TTC549 (cell line): ENCODE measurements around the gene ACAD8.
"Not testable (repeated sequence)": the region's sequence is repeated elsewhere in the genome, so short reads cannot be mapped to it uniquely, and the experiment has no call there.

Experiments used
- FAIRE-seq: peaks from 2 replicates; lab custom pipeline; 2012; peaks lifted over from hg19 to GRCh38; lab: Jason Lieb, UNC

ACAD8 gene

DNA sequence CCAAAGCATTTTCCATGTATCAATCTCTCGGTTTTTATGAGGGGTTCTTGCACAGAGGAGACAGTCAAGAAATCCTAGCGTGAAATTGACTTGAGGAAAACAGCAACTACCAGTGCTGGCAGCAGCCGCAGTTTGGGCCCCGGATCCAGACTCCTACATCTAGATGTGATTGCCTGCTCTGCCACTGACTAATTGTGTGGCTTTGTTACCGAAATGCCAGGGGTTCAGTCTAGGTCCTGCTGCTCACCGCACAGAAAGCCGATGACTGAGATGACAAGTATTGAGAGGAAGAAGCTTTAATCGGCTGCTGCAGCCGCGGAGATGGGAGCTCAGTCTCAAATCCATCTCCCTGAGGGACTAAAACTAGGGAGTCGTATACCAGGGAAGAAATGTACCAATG is 14.6 kb downstream of the ACAD8 start:
- FAIRE-seq: no peak

DNA sequence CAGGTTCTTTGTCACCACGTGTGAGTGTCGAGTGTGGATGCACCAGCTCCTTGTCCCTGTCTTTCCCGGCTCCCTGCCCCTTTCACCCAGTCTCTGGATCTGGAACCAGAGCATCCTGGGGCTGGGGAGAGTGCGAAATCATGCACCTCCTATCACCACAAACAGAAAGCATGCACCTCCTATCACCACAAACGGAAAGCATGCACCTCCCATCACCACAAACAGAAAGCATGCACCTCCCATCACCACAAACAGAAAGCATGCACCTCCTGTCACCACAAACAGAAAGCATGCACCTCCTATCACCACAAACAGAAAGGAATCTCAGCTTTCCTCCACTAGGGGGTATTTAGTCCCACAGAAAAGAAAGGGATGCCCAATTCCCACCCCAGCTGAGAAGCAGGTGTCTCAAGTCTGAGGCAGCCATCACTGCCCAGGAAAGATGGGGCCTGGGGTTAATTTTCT is 16.9 kb downstream of the ACAD8 start:
- no peak for FAIRE-seq

DNA sequence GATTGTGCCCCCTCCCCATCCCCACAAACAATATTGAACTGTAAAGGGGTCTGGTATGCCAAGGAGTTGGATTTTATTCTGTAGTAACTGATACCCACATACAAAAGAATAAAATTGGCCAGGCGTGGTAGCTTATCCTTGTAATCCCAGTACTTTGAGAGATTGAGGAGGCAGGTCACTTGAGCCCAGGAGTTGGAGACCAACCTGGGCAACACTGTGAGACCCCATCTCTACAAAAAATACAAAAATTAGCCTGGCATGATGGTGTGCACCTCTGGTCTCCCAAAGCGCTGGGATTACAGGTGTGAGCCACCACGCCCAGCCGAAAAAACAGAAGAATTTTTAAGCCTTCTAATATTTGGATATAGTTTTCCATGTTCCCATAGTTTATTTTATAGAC is 18.6 kb downstream of the ACAD8 start:
- FAIRE-seq: no peak

DNA sequence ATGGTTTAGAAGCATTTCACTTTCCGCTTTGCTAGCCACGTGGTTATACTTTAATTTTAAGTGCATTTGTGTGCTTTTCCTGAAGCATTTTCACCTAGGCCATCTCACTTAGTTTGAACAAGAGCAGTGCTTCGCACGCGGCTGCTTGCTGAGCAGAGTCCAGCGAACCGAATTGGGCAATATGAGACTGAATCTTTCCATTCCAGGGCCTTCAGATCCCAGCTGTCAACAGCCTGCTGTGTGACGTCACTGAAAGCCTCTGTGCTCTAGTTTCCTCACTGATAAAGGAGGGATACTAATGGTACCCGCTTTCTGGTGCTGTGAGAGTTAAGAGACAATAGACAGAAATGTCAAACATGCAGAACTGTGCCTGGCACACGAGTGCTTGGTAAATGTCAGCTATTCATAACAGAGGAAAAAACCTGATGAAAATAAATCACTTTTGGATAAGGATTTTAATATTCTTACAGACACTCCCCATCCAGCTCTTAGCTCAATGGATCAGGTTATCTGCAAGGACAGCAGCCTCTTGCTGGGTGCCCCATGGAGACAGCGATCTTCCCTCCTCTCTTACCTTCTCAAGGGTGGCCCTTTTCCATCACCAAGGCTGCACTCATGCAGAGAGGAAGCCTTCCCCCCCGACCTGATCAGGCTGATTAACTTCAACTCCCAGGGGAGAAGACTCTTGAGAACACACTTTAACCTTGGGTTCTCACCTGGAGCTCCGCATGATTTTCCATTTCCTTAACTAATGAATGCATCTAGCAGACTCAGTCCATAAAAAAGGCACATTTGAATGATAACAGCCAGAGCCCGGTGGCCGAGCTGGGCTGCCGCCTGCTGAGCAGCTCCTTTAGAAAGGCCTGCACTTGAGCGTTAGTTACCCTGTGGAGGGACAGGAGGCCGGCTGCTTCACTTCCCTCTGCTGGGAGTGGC is 19.3 kb downstream of the ACAD8 start:
- FAIRE-seq: no peak

DNA sequence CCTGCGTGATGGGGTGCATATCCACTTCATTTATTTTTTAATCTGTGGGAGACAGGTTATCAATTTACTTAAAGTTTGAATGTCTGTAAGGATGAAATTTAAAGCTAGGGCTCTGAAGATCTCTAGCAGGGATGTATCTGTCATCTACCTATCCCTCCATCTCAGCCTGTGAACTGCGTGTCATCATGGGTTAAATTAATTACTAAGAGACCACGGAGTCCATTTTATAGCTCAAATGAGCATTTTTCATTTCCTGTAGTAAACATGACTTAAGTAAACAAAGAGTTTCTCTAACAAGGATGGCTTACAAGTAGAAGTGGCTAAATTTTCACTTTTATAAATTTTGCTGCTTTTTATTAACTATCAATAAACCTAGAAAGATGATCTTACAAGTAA is 19.9 kb downstream of the ACAD8 start:
- FAIRE-seq: no peak

DNA sequence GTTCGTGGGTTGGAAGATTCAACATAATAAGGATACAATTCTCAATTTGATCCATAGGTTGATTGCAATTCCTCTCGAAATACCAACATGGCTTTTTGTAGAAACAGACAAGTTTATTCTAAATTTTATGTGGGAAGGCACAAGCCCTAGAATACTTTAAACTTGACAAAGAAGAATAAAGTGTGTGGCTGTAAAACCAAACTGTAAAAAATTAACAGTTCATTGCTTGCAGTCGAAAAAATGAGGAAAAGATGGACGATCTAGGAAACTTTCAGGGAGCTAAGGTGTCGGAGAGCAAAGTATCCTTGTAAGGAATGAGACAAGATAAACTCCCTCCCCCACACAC is 21.8 kb downstream of the ACAD8 start:
- FAIRE-seq: no peak

DNA sequence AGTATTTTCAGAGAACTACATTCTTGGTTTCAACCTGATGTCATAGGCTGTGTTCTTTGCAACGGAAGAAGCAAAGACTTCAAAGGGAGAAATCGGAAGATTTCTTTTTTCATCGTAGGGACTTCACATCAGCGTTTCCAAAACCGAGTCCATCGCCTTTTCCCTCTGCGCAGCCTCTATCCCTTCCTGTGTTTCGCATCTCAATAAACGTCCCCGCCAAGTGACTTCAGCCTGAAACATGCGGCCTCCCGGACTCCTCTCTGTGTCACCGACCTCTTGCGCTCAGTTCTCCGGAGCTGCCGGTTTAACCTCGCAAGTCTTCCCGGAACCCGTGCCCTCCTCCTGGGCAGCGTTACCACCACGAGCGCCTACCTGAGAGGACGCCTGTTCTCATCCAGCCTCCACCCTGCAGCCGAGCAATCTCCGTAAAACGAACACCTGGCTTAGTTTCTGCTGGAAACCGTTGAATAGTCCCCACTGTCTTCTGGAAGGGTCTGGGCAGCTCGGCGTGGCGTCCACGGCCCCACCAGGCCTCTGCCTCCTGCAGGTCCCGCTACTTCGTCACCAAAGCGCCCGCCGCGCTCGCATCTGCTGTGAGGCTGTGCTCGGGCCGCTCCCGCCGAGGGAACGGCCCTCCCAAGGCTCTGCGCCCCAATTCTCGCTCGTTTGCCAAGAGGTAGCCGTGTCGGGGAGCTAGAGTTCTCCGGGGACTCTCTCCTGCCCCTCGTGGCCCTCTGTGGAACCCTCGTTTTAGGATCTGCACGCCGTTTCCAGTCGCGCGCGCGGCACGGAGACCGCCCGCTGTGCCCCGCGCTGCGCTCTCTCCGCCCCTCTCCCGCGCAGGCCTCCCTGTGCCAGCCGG is 22.4 kb downstream of the ACAD8 start, which contains the start of gene GLB1L3:
GLB1L3 (plus strand) TSS at position 846 of the 862 bp plus-strand sequence. CDS start 362 bp downstream, outside the sequence.
- FAIRE-seq: no peak

DNA sequence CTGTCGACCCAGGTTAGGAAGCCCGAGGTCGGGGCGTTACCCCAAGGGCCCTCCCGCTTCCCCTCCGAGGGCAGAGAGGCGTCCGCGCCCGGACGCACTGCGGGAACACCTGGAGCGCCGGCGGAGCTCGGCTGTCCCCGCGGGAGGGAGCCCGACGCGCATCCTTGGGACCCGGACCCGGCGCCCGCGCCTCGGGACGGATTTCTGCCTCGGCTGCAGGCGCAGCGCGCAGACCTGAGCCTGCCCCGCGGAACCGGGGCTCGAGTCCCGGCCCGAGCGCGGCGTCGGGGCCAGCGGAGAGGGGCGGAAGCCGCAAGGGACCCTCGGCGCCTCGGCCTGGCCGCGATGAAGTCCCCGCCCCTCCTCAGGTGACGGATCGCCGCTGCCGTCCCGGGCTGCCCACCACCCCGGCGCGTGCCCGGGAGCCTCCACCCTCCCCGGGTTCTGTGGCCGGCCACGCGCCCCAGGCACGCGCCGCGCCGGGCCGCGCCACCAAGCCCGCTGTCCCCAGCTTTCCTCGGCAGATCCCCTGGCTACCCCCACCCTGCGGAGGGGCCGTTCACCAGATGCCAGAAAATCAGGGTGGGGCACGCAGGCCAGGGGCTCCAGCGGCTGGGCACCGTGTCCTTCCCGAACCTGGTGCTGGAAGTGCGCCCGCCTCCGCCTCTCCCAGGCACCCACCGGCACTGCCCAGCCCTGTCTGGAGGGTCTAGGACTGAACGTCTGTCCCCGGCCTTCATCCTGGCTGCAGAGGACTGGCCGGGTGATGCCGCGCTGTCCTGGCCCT is 23.2 kb downstream of the ACAD8 start:
- no peak for FAIRE-seq

DNA sequence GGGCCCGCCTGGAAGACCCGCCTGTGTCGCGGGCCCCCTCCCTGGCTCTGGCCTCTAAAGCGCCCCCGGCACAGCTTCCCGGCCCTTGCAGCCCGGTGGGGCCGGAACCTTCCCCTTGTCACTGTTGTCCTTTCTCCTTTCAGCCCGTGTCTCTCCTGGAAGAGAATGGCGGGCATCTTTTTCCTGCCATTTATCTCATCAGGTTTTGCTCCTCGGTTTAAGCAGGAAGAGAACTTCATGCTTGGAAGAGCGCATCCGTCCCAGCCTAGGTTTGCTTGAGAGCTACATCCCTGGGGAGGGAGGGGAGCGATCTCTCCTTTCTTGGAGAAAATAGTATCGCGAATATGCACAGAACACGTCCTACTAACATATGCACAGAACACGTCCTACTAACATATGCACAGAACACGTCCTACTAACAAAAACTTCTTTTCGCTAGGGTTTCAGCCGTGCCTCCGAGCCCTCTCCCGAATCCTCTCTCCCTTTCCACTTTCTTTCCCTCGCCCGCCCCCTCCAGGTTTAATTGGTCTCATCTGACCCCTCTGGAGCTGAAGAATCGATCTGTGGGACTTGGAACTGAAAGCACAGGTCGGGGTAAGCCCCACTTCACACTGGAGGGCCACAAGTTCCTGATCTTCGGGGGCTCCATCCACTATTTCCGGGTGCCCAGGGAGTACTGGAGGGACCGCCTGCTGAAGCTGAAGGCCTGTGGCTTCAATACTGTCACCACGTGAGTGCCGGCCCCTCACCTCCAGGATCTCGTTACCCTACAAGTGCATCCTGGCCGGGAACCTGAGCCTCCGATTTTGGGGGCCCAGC is 24.0 kb downstream of the ACAD8 start:
- no peak for FAIRE-seq

DNA sequence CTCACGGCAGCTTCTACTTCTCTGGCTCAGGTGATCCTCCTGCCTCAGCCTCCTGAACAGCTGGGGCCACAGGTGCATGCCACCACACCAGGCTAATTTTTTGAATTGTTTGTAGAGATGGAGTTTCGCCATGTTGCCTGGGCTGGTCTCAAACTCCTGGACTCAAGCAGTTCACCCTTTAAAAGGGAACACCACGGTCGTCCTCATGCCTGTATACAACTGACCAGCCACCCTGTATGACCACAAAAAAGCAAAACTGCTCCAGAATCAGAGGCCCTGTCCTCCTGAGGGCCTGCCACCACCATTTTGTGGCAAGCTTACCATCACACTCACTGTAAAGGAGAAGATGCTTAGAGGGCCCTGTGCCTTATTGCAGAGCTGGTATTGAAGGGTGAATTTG is 25.0 kb downstream of the ACAD8 start:
- FAIRE-seq: no peak

DNA sequence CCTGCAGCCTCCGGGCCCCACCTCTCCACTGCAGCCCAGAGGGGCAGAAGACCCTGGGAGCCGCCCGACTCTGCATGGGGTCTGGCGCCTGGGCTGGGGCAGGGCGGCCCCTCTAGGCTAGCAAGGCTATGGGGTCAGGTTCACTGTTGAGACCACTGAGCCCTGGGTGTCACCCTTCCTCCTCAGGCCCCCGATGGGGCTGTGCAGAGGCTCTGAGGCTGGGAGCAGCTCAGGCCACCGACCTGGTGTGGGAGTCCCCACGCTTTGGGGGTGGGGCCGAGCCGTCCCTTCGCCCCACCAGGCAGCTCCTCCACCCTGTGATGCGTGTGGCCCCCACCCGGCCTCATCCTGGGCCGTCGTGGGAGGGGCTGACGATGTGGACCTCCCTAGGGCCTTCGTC is 28.3 kb downstream of the ACAD8 start:
- not testable (repeated sequence) for FAIRE-seq

DNA sequence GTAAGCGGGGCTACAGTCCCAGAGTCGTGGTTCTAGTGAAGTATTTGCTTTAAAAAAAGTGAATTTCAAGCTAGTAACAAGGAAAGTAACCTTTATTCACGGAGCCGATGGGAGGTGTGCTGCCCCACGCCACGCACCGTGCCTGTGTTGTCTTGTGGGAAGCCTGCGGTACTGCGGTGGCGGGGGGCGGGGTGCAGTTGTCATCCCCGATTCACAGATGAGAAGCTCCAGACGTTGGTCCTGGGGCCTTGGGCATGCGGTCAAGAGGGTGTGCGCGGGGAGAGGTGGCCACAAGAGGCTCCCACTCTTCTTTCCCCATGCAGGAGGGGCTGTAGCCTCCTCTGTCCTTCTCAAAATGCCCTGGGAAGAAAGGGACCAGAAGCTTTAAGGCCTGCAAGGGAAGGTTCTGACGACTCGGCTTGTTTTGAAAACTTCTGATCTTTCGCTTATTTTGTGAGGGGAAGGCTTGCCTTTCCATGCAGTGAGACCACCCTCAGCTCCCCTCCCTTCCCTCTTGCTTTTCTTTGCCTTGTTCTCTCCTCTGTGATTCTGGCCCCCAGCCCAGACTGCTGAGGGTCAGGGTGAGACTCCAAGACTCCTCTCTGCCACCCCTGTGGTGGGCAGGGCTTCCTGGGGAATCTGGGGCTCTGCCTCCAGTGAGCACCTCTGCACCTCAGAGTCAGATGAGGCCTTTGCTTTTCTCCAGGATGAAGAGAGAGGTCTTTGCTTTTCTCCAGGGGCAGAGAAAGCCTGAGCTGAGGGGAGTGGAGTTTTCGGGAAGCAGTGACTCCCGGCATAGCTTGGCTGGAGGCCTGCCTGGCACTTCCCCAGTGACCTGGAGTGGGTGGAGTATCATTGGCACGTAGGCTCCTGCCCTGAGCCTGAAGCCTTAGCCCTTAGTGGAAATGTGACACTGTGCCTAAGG is 29.0 kb downstream of the ACAD8 start:
- no peak for FAIRE-seq

DNA sequence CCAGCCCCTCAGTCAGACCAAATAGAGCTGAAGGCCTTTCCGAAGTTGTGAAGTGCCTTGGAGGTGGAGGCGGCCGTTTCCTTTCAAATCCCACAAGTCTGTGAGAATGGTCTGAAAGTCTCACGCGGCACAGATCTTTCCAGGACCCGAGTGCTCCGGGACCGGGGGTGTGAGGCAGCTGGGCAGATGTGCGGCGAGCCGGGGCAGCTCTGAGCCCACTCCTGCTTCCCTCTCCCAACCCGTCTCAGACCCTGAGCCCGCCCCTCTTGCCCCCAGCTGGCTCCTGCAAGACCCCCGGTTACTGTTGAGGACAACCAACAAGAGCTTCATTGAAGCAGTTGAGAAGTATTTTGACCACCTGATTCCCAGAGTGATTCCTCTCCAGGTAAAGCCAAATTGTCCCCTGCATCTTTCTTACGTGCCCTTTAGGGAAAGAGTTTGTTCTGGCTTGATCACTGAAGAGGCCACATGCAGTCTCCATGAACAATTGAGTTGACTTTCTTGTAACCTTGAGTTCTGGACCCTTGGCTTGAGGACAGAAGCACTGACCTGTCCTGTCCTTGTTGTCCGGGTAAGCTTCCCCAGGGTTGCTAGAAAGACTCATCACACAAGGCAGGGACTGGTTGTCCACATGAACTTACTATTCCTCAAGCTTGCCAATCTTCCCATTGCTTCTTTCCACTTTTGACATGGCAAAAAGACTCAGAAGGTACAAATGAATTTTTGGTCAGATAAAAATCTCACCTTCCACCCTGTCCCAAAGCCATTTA is 30.3 kb downstream of the ACAD8 start:
- no peak for FAIRE-seq

DNA sequence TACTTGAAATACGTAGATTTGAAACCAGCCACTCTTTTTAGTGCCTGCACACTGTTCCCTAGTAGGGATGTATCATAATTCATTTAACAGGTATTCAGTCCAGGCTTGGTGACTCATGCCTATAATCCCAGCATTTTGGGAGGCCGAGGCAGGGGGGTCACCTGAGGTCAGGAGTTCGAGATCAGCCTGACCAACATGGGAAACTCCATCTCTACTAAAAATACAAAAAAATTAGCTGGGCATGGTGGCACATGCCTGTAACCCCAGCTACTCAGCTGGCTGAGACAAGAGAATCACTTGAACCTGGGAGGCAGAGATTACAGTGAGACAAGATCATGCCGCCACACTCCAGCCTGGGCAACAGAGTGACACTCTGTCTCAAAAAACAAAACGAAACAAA is 31.0 kb downstream of the ACAD8 start:
- FAIRE-seq: not testable (repeated sequence)

DNA sequence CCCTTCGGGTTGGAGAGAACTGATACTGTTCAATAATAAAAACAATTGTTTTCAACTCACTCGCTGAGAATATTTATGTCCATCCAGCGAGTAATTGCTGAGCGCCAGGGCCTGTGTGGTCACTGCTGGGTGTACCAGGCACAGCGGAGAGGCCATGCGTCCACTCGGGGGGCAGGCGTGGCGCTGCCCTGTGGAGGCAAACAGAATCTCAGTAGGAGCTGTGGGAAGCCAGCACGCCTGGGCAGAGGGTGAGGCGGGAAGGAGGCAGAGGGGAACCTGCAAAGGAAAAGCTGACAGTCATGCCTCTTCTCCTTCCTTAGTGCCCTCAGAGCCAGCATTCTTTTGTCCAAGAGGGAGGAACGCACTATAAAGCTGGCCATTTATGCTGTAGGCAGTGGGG is 34.2 kb downstream of the ACAD8 start:
- no peak for FAIRE-seq

DNA sequence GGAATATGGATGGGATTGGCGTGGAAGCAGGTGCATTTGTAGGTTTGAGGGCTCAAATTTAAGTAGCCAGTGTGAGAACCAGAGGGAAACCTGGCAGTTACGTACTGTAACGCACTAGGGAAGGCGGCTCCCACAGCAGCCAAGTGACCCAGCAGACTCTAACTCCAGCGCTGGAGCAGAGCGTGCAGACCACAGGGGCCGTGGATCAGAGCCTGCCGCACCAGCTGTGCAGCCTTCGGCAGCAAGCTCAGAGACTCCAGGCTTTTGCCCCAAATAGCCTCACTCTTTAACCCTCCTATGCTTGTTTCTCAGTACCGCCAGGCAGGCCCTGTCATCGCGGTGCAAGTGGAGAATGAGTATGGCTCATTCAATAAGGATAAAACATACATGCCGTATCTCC is 35.1 kb downstream of the ACAD8 start:
- FAIRE-seq: no peak

DNA sequence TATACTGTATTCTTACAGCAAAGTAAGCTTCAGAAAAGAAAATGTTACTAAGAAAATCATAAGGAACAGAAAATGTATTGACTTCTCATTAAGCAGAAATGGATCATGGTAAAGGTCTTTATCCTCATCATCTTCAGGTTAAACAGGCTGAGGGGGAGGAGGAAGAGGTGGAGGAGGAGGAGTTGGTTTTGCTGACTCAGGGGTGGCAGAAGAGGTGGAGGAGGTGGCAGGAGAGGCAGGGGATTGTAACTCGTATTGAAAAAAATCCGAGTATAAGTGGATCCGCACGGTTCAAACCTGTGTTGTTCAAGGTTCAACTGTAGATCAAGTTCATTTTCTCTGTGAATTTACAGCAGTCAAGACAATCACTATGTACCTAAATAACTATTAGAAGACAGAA is 35.8 kb downstream of the ACAD8 start:
- no peak for FAIRE-seq

DNA sequence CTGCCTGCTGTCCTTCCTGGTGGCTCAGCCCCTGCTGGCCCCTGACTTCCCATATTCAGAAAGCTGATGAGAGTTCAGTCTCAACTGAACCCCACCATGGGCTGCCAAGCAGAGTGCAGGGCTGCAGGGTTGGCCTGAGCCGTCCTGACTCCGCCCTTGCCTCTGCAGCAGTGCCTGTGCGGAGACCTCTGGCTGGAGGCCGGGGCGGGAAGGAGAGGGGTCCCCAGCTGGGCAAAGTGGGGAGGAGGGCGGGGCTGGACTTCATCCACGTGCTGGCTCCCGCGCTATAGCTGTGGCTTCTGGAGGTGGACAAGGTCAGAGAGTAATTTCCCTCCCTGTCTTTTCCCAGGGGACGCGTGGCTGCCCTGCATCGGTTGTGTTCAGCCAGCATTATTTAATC is 36.4 kb downstream of the ACAD8 start:
- FAIRE-seq: no peak

DNA sequence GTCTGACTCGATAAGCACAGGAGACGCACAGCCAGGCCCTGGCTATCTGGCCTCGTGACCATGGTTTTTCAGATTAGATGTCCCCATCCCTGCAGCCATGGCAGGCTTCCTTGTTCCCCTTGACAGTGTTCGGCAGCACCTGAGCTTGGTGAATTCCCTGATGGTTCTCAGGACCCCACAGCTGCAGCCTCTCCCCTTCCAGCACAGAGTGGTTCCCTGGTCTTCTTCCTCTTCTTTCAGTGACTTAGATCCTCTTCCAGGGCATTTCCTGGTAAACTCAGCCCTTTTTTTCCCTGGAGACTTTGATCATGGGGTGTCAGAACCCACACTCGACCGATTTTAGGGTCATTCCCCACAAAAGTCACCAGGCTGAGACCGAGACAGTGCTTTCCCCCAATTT is 37.3 kb downstream of the ACAD8 start:
- FAIRE-seq: no peak

DNA sequence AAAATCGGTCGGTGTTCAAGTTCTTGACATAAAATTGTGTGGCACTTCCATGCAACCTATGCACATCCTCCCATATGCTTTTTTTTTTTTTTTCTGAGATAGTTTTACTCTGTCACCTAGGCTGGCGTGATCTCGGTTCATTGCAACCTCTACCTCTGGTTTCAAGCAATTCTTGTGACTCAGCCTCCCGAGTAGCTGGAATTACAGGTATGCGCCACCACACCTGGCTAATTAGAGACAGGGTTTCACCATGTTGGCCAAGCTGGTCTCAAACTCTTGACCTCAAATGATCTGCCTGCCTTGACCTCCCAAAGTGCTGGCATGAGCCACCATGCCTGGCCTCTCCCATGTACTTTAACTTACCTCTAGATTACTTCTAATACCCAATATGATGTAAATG is 37.8 kb downstream of the ACAD8 start:
- FAIRE-seq: no peak
